GM23338 (cell line): ENCODE measurements around the gene ITPR3. TPM values are rescaled to one million over a fixed set of nuclear protein-coding genes. Genes with fewer than 3 reads are reported as not detected.

Experiments used
- ATAC-seq: fragments of 200-7000 bp; cut with Tn5 transposase; 3 replicates; pipeline ENCODE4 v1.9.1; 2020
- DNase-seq: peaks from one replicate; pipeline ENCODE4 v3.0.0-alpha.2; 2015; ENCODE audit warnings: low spot score
- H2AFZ ChIP-seq: fragments of 200-600 bp; sonication (generic); 2 replicates; pipeline ENCODE4 v1.8.0; 2016; ENCODE audit warnings: antibody characterized with exemption, mild to moderate bottlenecking, moderate library complexity
- H3F3A ChIP-seq: fragments of 200-600 bp; sonication (generic); replicated peaks from 2 replicates; pipeline ENCODE4 v1.8.0; 2017; ENCODE audit warnings: antibody characterized with exemption, mixed run types, low read depth
- H3K27ac ChIP-seq: fragments of 200-600 bp; sonication (generic); 2 replicates; pipeline ENCODE4 v1.6.1; 2016; ENCODE audit warnings: low read depth
- H3K27me3 ChIP-seq: fragments of 200-600 bp; sonication (generic); 2 replicates; pipeline ENCODE4 v1.8.0; 2016; ENCODE audit warnings: mild to moderate bottlenecking, mixed run types, moderate library complexity; ENCODE audit not compliant: insufficient read depth
- H3K36me3 ChIP-seq: fragments of 200-600 bp; sonication (generic); 2 replicates; pipeline ENCODE4 v1.8.0; 2016; ENCODE audit warnings: mild to moderate bottlenecking; ENCODE audit not compliant: insufficient read depth
- H3K4me1 ChIP-seq: fragments of 200-600 bp; sonication (generic); 2 replicates; pipeline ENCODE4 v1.8.0; 2016; ENCODE audit warnings: mild to moderate bottlenecking, moderate library complexity; ENCODE audit not compliant: insufficient read depth
- H3K4me2 ChIP-seq: fragments of 200-600 bp; sonication (generic); 2 replicates; pipeline ENCODE4 v1.7.1; 2017; ENCODE audit warnings: mixed run types
- H3K4me3 ChIP-seq: fragments of 200-600 bp; sonication (generic); 2 replicates; pipeline ENCODE4 v1.6.1; 2016; ENCODE audit warnings: mixed run types
- H3K79me2 ChIP-seq: fragments of 200-600 bp; sonication (generic); replicated peaks from 2 replicates; pipeline ENCODE4 v1.8.0; 2017; ENCODE audit warnings: mild to moderate bottlenecking; ENCODE audit not compliant: insufficient read depth
- H3K9me2 ChIP-seq: fragments of 200-600 bp; sonication (generic); 2 replicates; pipeline ENCODE4 v1.8.0; 2017; ENCODE audit not compliant: insufficient read depth
- H4K20me1 ChIP-seq: fragments of 200-600 bp; sonication (generic); replicated peaks from 2 replicates; pipeline ENCODE4 v1.8.0; 2017; ENCODE audit warnings: mild to moderate bottlenecking; ENCODE audit not compliant: insufficient read depth
- H3K27ac Mint-ChIP-seq: 2 replicates; pipeline ENCODE4 v1.8.0; 2020; ENCODE audit warnings: inconsistent platforms, mild to moderate bottlenecking, moderate library complexity, mixed read lengths
- H3K27me3 Mint-ChIP-seq: 3 replicates; pipeline ENCODE4 v1.8.0; 2022; ENCODE audit warnings: low read depth, mild to moderate bottlenecking, moderate library complexity, mixed read lengths, inconsistent platforms; ENCODE audit not compliant: insufficient read depth, poor library complexity
- H3K36me3 Mint-ChIP-seq: 3 replicates; pipeline ENCODE4 v1.8.0; 2021; ENCODE audit warnings: low read depth, mild to moderate bottlenecking, inconsistent platforms, moderate library complexity, mixed read lengths
- H3K4me1 Mint-ChIP-seq: 3 replicates; pipeline ENCODE4 v1.8.0; 2020; ENCODE audit warnings: mild to moderate bottlenecking, inconsistent platforms, mixed read lengths
- H3K4me3 Mint-ChIP-seq: 3 replicates; pipeline ENCODE4 v1.8.0; 2021; ENCODE audit warnings: moderate library complexity, mild to moderate bottlenecking, inconsistent platforms, mixed read lengths
- H3K9me3 Mint-ChIP-seq: 3 replicates; pipeline ENCODE4 v1.8.0; 2020; ENCODE audit warnings: moderate library complexity, mild to moderate bottlenecking, inconsistent platforms, mixed read lengths
- ETS1 ChIP-seq: IDR thresholded peaks from 2 replicates; pipeline ENCODE4 v1.6.1; 2016; ENCODE audit warnings: antibody characterized with exemption
- EZH2 ChIP-seq: fragments of 200-600 bp; sonication (generic); IDR thresholded peaks from one replicate; pipeline ENCODE4 v1.8.0; 2017; ENCODE audit warnings: antibody characterized with exemption, mild to moderate bottlenecking, low read depth; ENCODE audit not compliant: unreplicated experiment
- EZH2phosphoT487 ChIP-seq: fragments of 200-600 bp; sonication (generic); IDR thresholded peaks from one replicate; pipeline ENCODE4 v1.8.1; 2018; ENCODE audit warnings: antibody characterized with exemption; ENCODE audit not compliant: unreplicated experiment
- NANOG ChIP-seq: IDR thresholded peaks from 2 replicates; pipeline ENCODE4 v1.6.1; 2016; ENCODE audit warnings: antibody characterized with exemption, borderline replicate concordance
- POLR2AphosphoS5 ChIP-seq: IDR thresholded peaks from 2 replicates; pipeline ENCODE4 v1.6.1; 2016; ENCODE audit warnings: antibody characterized with exemption, low read depth
- STAT1 ChIP-seq: IDR thresholded peaks from one replicate; pipeline ENCODE4 v1.6.1; 2016; ENCODE audit warnings: antibody characterized with exemption; ENCODE audit not compliant: unreplicated experiment
- ZNF114 ChIP-seq: fragments of 250-450 bp; sonication (Bioruptor Pico); IDR thresholded peaks from 2 replicates; pipeline ENCODE4 v1.5.0; 2020; ENCODE audit warnings: mild to moderate bottlenecking, moderate library complexity
- ZNF331 ChIP-seq: fragments of 250-450 bp; sonication (Bioruptor Pico); IDR thresholded peaks from 2 replicates; pipeline ENCODE4 v1.5.0; 2020; ENCODE audit warnings: low read depth, mild to moderate bottlenecking, moderate library complexity
- polyA plus RNA-seq: library from polyadenylated mRNA; unstranded; fragments of >200 nt; fragmentation: Nextera tagmentation; extraction: Ambion mirVana; gene quantifications from 2 replicates; pipeline ENCODE4 v1.2.1, GENCODE V29; 2016
- total RNA-seq: library from RNA; depleted of rRNA; stranded (reverse); fragments of >200 nt; shearing (Covaris generic); gene quantifications from 2 replicates; pipeline ENCODE4 v1.2.3, GENCODE V29; 2014
- TF ChIP-seq, protein P1 (sequence below): IDR thresholded peaks from one replicate; pipeline ENCODE4 v1.6.1; 2018; ENCODE audit warnings: antibody characterized with exemption; ENCODE audit not compliant: unreplicated experiment
- TF ChIP-seq, protein P2 (sequence below), 2 experiments: fragments of 200-600 bp in 1 of 2; sonication (generic) in 1 of 2; conservative IDR thresholded peaks; 2 replicates each; pipeline versions ENCODE4 v1.5.1 to v1.6.1; 2016 to 2017; ENCODE audit warnings: antibody characterized with exemption in 2 of 2, low read depth in 2 of 2, mild to moderate bottlenecking in 2 of 2, moderate library complexity in 1 of 2
- TF ChIP-seq, protein P3 (sequence below): fragments of 250-450 bp; sonication (Bioruptor Pico); IDR thresholded peaks from 2 replicates; pipeline ENCODE4 v1.5.0; 2020; ENCODE audit warnings: mild to moderate bottlenecking, moderate library complexity

The ITPR3 gene
- total and polyA plus RNA-seq, 2 experiments from 2014 or later, result 7.3 to 31.9 TPM

DNA sequence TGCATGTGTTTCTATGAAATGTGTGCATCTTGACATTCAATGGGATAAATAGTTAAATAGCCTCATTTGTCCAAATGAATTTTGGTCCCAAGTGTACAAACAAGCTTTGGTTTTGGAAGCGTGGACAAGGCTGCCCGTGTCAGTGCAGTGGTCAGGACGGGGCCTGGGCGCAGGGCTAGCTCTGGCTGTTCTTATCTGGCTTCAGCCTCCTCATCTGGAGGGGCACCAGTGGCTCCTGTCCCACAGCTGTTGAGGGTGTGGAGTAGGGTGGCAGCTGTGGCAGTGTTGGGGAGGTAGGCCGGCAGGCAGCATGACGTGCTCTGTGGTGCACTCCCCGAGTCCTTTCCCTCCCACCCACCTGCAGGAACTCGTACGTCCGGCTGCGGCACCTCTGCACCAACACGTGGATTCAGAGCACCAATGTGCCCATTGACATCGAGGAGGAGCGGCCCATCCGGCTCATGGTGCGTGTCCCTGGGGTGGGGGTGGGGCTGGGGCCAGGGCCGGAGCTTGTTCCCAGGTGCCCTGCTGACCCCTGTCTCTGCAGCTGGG is 43.5 kb downstream of the ITPR3 start:
- Histone ChIP-seq H3K36me3 (no peaks in the 10 kb centered on the region; the same call in 1 of the 2 replicates), H3K4me3 (no peak overlapping the region), H3K9me2 (no peaks in the 10 kb centered on the region), H3K27ac (no peak overlapping the region), H3K27me3 (no peaks in the 10 kb centered on the region), H3F3A (no peaks in the 10 kb centered on the region), H2AFZ (no peak overlapping the region), H4K20me1 (no peaks in the 10 kb centered on the region; the same call in 1 of the 2 replicates), H3K4me1 (no peaks in the 10 kb centered on the region), H3K79me2 (no peaks in the 10 kb centered on the region), H3K4me2 (no peak overlapping the region)
- ATAC-seq (no peak), DNase-seq (no peak)
- no peak overlapping the region for H3K4me3 Mint-ChIP-seq
- H3K36me3 Mint-ChIP-seq, result peaks cover 21% of the 10 kb centered on the region
- H3K27ac Mint-ChIP-seq, result no peak overlapping the region
- H3K27me3 Mint-ChIP-seq, result peaks cover 13% of the 10 kb centered on the region
- H3K4me1 Mint-ChIP-seq, result no peaks in the 10 kb centered on the region
- TF ChIP-seq ZNF331 (CRISPR knock-in tag) (no peak), STAT1 (no peak), EZH2 (no peak), ETS1 (no peak), POLR2AphosphoS5 (no peak), EZH2phosphoT487 (no peak), NANOG (no peak), ZNF114 (CRISPR knock-in tag) (no peak)
- TF ChIP-seq, protein P1, sequence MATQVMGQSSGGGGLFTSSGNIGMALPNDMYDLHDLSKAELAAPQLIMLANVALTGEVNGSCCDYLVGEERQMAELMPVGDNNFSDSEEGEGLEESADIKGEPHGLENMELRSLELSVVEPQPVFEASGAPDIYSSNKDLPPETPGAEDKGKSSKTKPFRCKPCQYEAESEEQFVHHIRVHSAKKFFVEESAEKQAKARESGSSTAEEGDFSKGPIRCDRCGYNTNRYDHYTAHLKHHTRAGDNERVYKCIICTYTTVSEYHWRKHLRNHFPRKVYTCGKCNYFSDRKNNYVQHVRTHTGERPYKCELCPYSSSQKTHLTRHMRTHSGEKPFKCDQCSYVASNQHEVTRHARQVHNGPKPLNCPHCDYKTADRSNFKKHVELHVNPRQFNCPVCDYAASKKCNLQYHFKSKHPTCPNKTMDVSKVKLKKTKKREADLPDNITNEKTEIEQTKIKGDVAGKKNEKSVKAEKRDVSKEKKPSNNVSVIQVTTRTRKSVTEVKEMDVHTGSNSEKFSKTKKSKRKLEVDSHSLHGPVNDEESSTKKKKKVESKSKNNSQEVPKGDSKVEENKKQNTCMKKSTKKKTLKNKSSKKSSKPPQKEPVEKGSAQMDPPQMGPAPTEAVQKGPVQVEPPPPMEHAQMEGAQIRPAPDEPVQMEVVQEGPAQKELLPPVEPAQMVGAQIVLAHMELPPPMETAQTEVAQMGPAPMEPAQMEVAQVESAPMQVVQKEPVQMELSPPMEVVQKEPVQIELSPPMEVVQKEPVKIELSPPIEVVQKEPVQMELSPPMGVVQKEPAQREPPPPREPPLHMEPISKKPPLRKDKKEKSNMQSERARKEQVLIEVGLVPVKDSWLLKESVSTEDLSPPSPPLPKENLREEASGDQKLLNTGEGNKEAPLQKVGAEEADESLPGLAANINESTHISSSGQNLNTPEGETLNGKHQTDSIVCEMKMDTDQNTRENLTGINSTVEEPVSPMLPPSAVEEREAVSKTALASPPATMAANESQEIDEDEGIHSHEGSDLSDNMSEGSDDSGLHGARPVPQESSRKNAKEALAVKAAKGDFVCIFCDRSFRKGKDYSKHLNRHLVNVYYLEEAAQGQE, result no peak
- TF ChIP-seq, protein P2, sequence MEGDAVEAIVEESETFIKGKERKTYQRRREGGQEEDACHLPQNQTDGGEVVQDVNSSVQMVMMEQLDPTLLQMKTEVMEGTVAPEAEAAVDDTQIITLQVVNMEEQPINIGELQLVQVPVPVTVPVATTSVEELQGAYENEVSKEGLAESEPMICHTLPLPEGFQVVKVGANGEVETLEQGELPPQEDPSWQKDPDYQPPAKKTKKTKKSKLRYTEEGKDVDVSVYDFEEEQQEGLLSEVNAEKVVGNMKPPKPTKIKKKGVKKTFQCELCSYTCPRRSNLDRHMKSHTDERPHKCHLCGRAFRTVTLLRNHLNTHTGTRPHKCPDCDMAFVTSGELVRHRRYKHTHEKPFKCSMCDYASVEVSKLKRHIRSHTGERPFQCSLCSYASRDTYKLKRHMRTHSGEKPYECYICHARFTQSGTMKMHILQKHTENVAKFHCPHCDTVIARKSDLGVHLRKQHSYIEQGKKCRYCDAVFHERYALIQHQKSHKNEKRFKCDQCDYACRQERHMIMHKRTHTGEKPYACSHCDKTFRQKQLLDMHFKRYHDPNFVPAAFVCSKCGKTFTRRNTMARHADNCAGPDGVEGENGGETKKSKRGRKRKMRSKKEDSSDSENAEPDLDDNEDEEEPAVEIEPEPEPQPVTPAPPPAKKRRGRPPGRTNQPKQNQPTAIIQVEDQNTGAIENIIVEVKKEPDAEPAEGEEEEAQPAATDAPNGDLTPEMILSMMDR (conservative IDR thresholded peaks at IDR 0.05; ENCODE audit: low read depth in 2 of 2), result no peak
- TF ChIP-seq, protein P3, sequence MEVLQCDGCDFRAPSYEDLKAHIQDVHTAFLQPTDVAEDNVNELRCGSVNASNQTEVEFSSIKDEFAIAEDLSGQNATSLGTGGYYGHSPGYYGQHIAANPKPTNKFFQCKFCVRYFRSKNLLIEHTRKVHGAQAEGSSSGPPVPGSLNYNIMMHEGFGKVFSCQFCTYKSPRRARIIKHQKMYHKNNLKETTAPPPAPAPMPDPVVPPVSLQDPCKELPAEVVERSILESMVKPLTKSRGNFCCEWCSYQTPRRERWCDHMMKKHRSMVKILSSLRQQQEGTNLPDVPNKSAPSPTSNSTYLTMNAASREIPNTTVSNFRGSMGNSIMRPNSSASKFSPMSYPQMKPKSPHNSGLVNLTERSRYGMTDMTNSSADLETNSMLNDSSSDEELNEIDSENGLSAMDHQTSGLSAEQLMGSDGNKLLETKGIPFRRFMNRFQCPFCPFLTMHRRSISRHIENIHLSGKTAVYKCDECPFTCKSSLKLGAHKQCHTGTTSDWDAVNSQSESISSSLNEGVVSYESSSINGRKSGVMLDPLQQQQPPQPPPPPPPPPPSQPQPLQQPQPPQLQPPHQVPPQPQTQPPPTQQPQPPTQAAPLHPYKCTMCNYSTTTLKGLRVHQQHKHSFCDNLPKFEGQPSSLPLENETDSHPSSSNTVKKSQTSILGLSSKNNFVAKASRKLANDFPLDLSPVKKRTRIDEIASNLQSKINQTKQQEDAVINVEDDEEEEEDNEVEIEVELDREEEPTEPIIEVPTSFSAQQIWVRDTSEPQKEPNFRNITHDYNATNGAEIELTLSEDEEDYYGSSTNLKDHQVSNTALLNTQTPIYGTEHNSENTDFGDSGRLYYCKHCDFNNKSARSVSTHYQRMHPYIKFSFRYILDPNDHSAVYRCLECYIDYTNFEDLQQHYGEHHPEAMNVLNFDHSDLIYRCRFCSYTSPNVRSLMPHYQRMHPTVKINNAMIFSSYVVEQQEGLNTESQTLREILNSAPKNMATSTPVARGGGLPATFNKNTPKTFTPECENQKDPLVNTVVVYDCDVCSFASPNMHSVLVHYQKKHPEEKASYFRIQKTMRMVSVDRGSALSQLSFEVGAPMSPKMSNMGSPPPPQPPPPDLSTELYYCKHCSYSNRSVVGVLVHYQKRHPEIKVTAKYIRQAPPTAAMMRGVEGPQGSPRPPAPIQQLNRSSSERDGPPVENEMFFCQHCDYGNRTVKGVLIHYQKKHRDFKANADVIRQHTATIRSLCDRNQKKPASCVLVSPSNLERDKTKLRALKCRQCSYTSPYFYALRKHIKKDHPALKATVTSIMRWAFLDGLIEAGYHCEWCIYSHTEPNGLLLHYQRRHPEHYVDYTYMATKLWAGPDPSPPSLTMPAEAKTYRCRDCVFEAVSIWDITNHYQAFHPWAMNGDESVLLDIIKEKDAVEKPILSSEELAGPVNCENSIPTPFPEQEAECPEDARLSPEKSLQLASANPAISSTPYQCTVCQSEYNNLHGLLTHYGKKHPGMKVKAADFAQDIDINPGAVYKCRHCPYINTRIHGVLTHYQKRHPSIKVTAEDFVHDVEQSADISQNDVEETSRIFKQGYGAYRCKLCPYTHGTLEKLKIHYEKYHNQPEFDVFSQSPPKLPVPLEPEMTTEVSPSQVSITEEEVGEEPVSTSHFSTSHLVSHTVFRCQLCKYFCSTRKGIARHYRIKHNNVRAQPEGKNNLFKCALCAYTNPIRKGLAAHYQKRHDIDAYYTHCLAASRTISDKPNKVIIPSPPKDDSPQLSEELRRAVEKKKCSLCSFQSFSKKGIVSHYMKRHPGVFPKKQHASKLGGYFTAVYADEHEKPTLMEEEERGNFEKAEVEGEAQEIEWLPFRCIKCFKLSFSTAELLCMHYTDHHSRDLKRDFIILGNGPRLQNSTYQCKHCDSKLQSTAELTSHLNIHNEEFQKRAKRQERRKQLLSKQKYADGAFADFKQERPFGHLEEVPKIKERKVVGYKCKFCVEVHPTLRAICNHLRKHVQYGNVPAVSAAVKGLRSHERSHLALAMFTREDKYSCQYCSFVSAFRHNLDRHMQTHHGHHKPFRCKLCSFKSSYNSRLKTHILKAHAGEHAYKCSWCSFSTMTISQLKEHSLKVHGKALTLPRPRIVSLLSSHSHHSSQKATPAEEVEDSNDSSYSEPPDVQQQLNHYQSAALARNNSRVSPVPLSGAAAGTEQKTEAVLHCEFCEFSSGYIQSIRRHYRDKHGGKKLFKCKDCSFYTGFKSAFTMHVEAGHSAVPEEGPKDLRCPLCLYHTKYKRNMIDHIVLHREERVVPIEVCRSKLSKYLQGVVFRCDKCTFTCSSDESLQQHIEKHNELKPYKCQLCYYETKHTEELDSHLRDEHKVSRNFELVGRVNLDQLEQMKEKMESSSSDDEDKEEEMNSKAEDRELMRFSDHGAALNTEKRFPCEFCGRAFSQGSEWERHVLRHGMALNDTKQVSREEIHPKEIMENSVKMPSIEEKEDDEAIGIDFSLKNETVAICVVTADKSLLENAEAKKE, result no peak
- H3K9me3 Mint-ChIP-seq, result no peaks in the 10 kb centered on the region
